Ramos (cell line): Measurements from ENCODE around the gene TMEM45B.
"Not testable (repeated sequence)": the region's sequence is repeated elsewhere in the genome, so short reads cannot be mapped to it uniquely, and the experiment has no call there.

Source experiments
- in situ Hi-C: fragments of 300-500 bp; cut with MboI; formaldehyde crosslinking; loops from one replicate; pipeline ENCODE4 v1.14.3; 2022; ENCODE audit warnings: low sequenced_read_pairs; ENCODE audit not compliant: unreplicated experiment

The TMEM45B gene

DNA sequence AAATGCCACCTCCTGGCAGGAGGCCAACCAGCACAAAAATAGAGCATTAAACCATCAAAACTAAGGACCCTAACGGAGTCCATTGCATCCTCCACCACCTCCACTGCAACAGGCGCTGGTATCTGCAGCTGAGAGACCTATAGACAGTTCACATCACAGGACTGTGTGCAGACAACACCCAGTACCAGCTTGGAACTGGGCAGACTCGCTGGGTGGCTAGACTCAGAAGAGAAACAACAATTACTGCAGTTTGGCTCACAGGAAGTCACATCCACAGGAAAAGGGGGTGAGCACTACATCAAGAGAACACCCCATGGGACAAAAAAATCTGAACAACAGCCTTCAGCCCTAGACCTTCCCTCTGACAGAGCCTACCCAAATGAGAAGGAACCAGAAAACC, 11.6 kb upstream of the TMEM45B start:
- in situ Hi-C loops = no loop called here

DNA sequence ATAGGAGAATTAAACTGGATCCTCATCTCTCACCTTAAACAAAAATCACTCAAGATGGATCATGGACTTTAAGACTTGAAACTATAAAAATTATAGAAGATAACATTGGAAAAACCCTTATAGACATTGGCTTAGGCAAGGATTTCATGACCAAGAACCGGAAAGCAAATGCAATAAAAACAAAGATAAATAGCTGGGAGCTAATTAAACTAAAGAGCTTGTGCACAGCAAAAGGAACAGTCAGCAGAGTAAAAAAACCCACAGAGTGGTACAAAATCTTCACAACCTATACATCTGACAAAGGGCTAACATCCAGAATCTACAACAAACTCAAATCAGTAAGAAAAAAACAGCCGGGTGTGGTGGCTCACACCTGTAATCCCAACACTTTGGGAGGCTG, 7.4 kb upstream of the TMEM45B start:
- in situ Hi-C loops = not testable (repeated sequence)

DNA sequence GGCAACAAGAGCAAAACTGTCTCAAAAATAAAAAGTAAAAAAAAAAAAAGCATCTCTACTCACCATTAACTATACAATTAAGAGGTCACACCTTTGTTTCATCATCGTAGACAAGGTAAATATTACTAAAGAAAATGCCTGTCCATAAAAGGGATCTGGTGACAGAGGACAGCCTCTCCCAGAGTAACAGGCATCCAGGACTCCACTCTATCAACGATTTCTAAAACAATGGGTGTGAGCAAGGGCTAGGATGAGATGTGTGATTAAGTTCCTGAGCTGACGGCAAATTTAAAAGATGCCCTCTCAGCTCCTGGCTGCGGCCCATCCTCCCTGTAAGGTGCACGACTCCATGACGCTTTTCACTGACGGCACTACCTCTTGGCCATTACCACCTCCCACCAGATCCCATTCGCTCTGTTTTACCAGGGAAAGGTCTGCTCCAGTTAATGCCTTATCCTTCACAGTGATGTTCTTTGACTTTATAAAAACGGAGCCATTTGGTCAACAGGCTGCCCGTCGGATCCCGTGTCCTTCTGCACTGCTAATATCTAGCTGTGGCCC, 2.3 kb upstream of the TMEM45B start:
- in situ Hi-C loops = no loop called here

DNA sequence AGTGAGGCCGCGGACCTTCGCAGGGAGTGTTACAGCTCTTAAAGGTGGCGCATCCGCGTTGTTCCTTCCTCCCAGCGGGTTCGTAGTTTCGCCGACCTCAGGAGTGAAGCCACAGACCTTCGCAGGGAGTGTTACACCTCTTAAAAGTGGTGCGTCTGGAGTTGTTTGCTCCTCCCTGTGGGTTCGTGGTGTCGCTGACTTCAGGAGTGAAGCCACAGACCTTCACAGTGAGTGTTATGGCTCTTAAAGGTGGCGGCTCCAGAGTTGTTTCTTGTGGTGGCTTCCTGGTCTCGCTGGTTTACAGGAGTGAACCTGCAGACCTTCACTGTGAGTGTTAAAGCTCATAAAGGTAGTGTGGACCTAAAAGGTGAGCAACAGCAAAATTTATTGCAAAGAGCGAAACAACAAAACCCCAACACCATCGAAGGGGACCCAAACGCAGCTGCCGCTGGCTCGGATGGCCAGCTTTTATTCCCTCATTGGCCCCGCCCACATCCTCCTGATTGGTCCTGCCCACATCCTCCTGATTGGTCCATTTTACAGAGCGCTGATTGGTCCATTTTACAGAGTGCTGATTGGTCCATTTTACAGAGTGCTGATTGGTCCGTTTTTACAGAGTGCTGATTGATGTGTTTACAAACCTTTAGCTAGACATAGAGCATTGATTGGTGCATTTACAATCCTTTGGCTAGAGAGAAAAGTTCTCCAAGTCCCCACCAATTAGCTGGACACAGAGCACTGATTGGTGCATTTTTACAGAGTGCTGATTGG, 1.2 kb upstream of the TMEM45B start:
- in situ Hi-C loops = no loop called here

DNA sequence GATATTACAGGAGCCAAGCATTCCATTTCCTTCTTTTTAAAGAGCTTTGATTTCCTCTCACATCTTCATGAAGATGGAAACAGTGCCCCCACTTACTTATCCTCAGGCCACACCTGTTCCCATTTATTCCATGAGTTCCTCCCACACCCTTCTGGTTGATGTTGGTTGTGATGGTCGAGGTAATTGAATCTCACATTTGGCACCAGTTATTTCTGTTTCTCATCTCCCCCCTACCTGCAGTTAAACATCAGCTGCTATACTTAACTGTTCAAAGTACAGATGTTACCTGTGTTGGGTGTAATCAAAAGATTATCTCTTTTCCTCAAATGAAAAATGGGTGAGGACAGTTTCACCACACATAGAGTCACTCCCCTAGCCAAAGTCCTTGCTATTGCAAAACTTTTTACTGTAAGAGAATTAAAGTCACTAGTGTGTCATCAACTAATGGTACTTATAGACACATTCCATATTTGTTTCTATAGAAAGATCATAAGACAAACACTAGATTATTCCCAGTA, 1.9 kb downstream of the TMEM45B start:
- in situ Hi-C loops = no loop called here

DNA sequence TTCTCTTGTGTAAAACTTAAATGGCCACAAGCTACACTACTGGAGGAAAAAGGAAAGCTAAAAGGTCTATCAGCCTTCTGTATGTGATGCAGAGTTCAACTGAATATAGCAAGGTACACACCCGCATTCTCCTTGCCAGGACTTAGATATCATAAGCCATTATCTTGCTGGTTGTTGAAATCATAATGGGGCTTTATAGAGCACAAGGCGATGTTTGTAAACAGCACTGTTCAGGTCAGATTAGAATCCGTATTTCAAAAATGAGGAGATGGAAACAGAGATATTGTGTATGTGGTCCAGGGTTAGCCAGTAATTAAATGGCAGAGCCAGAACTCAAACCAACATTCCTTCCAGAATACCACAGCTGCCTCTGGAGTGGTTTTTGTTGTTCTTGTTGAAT, 2.6 kb downstream of the TMEM45B start:
- in situ Hi-C loops = not testable (repeated sequence)

DNA sequence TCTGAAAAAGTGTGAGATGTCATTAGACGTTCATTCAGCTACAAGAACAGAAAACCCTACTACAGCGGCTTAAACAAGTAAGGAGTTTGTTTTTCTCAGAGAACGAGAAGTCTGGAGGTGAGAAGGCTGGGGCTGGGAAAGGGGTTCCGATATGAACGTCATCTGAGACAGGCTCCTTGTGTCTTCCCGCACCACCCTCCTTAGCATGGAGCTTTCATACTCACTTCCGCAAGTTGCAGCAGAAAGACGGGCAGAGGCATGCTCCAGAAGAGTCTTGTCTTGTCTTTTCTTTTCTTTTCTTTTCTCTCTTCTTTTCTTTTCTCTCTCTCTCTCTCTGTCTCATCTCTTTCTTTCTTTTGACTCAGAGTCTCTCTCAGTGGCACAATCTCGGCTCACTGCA, 3.6 kb downstream of the TMEM45B start:
- in situ Hi-C loops = no loop called here

DNA sequence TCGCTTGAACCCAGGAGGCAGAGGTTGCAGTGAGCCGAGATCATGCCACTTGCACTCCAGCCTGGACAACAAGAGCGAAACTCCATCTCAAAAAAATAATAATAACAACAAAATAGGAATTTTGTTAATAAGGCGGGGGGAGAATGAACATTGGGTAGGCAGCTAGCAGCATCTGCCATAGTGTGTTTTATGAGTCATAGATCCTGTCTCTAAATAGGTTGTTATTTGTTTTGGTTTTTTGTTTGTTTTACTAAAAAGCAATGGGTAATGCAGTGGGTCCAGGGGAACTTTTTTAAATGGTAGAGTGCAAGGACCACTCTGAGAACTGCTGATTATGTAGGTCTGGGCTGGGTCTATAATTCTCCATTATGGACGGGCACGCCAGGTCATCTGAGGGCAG, 4.6 kb downstream of the TMEM45B start:
- in situ Hi-C loops = not testable (repeated sequence)

DNA sequence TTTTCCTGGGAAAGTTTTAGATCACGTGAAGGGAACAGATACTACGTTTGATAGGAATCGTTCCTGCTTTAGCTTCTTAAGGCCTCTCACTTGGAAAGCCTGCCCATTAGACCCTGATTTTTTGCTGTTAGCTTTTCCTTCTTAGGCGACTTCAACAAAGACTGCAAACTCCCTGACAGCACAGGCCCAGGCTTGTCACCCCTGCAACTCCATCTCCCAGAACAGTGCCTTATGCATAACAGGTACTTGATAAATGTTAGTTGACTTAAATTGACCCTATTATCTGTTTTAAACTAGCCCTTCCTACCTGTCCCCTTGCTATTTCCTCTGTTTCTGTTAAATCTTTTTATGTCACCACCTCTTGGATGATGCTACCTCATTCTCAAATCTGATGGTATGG, 7.6 kb downstream of the TMEM45B start:
- in situ Hi-C loops = not testable (repeated sequence)

DNA sequence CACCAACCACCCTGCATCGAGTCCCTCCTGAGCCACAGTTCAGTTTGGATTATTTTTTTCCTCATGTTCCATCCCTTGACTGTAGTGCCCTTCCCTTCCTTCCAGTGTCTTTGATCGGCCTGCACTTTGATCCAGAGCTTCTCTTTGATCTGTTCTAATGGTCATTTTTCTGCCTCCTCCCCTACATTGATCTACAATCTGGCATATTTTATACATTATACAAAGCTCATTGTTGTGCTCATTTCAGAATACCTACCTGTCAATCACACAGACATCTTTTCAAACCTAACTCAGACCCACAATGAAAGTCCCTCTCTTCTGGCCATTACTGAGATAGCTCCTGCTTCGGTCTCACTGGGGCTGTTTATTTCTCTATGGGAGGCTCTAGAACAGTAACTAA, 8.2 kb downstream of the TMEM45B start:
- in situ Hi-C loops = not testable (repeated sequence)

DNA sequence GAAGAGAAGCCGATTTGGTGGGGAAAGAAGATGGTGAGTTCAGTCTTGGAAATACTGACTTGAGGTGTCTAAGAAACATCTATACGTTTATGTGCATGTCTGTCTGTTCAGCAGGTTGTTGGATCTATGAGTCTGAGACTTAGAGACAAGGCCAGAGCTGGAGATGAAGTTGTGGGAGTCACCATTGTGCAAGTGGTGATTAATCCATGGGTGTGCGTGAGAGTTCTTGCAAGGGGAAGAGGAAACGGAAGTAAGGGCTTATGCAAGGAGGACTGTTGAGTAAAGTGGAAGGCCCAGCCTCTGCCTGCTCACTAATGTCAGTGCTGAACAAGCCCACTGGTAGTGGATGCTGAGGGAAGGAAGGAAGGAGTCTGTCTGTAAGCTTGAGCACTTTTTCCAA, 9.7 kb downstream of the TMEM45B start:
- in situ Hi-C loops = no loop called here

DNA sequence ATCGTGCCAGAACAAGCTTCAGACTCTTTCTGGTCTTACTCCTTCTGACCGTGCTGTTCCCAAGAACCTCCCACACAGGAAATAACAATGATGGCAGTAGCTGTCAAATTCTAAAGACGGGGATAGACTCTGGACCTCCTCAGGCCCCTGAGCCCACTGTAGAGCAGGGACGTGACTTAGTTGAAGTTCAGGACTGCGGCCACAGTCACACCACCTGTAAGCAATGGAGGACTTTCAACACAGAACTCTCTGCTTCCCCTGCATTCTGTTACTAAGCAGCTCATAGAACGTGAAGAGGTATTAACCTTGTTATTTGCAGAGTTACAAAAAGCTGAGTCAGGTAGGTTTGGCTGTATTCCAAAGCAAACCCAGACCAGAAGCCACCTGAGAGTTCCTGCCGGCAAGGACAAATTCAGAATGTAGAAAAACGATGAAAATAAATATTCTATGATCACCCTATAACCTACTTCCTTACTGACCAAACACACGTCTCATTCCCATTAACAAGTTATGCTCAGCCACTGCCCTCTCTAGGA, 12.7 kb downstream of the TMEM45B start:
- in situ Hi-C loops = no loop called here

DNA sequence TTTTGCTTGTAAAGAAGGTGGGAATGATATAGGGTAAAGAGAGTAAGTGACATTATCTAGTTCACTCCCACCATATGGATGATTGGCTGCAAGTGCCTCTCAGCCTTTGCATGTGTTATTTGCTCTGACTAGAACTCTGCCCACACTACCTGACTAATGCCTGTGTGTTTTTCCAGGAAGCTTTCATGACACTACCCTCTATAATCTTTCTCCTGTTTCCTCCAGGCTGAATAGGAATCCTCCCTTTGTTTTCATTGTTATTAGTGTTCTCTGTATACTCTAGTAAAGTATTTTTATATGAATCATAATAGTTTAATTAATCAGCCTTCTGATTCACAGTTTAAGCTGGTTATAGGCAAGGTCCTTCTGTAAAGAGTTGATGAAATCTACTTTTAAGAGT, 13.8 kb downstream of the TMEM45B start:
- in situ Hi-C loops = not testable (repeated sequence)

DNA sequence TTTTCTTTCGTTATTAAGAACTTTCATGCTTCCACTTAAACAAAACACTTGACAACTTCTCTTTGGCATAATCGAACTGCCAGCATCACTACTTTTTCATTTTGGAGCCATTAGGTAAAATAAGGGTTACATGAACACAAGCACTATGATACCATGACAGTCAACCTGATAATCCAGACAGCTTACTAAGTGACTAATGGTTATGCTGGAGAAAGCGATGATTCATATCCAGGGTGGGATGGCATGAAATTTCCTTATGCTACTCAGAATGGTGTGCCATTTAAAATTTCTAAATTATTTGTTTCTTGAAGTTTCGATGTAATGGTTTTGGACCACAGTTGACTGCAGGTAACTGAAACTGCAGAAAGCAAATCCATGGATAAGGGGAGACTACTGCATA, 15.6 kb downstream of the TMEM45B start:
- in situ Hi-C loops = not testable (repeated sequence)

DNA sequence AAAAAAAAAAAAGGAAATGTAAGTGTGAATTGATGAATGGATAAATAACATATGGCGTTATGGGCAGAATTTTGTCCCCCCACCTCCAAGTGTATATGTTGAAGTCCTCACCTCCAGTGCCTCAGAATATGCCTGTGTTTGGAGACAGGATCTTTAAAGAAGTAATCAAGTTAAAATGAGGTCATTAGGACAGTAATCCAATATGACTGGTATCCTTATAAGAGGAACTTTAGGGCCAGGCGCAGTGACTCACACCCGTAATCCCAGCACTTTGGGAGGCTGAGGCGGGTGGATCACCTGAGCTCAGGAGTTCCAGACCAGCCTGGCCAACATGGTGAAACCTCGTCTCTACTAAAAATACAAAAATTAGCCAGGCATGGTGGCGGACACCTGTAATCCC, 17.6 kb downstream of the TMEM45B start:
- in situ Hi-C loops = not testable (repeated sequence)

DNA sequence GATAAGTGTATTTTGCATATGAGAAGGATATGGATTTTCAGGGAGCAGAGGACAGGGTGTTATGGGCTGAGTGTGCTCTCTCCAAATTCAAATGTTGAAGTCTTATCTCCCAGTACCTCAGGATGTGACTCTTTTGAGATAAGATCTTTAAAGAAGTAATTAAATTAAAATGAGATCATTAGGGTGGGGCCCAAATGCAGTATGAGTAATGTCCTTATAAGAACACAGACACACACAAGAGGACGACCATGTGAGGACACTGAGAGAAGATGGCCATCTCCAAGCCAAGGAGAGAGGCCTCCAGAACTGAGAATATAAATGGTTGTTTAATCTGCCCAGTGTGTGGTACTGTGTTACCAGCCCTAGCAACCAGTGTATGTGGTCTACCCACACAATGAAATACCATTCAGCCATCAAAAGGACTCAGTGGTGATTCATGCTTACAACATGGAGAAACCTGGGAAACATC, 20.8 kb downstream of the TMEM45B start:
- in situ Hi-C loops = not testable (repeated sequence)

DNA sequence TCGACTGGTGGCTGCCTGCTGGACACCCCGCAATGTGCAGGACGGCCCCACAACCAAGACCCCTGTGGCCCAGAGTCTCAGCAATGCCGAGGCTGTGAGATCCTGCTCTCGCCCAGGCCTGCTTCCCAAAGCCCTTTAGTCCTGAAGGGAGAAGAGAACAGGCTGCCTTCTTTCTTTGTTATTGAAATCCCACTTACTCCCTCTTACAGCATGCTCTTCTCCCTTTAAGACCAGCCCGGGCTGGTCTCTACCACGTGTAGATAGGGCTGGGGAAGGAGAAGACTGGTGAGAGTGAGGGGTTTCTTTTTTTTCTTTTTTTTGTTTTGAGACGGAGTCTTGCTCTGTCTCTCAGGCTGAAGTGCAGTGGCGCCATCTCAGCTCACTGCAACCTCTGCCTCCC, 21.3 kb downstream of the TMEM45B start:
- in situ Hi-C loops = no loop called here

DNA sequence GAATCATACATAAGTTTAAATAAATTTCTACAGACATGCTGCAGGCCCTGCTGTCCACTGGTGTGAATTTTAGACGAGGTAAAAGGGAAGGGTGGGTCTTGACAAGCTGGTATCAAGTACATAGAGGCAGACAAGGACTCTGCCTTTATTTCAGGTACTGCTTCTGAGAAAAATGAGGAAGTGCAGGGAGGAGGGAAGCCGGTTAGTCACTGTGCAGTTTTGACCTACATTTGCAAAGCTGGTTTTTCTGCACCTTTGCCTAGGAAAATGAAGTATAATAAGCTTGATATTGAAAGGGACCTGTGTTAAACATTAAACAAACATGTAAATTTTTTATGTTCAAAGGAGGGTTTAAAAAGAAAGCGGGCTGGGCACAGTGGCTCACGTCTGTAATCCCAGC, 24.6 kb downstream of the TMEM45B start:
- in situ Hi-C loops = no loop called here

DNA sequence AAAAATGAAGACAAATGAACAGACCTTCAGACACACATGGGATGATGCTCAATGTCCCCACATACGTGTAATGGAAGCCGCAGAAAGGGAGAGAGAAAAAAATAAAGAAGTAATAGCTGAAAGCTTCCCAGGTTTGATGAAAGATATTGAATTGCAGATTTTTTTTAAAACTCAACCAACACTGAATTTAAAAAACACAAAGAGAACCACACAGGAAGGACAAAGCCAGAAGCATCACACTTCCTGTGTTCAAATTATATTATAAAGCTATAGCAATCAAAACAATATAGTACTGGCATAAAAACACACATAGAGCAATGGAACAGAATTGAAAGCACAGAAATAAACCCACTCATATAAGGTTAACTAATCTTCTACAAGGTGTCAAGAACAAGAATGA, 26.5 kb downstream of the TMEM45B start:
- in situ Hi-C loops = no loop called here

DNA sequence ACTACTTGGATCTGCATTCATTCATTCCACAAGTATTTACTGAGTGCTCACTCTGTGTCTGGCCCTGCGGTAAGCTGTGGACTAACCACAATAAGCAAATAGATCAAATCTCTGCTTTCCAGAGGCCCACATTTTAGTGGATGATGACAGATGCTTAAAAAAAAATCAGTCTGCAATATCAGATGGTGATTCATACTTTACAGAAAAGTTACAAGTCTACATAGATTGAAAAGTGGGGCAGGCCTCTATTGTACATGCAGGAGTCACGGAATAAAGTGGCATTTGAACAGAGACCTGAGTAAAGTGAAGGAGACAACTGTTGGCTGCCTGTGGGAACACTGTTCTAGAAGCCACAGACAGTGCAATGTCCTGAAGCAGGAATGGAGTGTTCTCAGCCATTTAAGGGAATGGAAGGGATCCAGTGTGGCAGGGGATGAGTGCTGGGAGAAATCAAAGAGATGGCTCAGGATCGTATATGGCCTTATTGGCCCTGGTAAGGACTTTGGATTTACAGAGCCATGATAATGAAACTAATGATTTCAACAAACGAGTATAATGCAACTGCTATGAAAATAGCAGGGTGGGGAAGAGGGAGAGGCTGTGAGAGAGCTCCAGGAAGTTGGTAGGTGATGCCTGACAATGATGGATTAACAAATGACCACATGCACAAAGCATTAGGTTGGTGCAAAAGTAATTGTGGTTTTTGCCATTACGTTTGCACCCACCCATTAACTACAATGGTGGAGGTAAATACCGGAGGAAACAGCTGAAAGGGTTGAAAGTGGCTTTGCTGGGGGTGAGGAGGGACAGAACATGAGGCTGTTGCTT, 31.1 kb downstream of the TMEM45B start:
- in situ Hi-C loops = no loop called here

DNA sequence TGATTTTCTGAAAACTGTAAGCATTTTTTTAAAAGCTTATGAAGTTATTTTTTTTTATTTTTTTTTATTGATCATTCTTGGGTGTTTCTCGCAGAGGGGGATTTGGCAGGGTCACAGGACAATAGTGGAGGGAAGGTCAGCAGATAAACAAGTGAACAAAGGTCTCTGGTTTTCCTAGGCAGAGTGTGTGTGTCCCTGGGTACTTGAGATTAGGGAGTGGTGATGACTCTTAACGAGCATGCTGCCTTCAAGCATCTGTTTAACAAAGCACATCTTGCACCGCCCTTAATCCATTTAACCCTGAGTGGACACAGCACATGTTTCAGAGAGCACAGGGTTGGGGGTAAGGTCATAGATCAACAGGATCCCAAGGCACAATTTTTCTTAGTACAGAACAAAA, 31.7 kb downstream of the TMEM45B start:
- in situ Hi-C loops = not testable (repeated sequence)
